Fibroblast of pulmonary artery (primary cell): ENCODE measurements around the gene FIBCD1.
"Not testable (repeated sequence)": the region's sequence is repeated elsewhere in the genome, so short reads cannot be mapped to it uniquely, and the experiment has no call there.

Experiments used
- DNase-seq: peaks from one replicate; pipeline ENCODE4 v3.0.0-alpha.2; 2010; ENCODE audit warnings: low read depth
- H3K4me3 ChIP-seq: replicated peaks from 2 replicates; pipeline ENCODE4 v1.5.1; 2011; ENCODE audit warnings: low read depth, mild to moderate bottlenecking, control low read depth, low read length, moderate library complexity
- CTCF ChIP-seq: IDR thresholded peaks from 2 replicates; pipeline ENCODE4 v1.5.1; 2011; ENCODE audit warnings: mild to moderate bottlenecking, control low read depth, low read length, inconsistent platforms; ENCODE audit errors: missing control alignments

FIBCD1 gene

GRCh38 chr9:130960522-130961378 lies 21.7 kb upstream of the FIBCD1 start:
- DNase-seq, result no peak
- TF ChIP-seq CTCF, result no peak
- H3K4me3 ChIP-seq, result no peak overlapping the region

DNA sequence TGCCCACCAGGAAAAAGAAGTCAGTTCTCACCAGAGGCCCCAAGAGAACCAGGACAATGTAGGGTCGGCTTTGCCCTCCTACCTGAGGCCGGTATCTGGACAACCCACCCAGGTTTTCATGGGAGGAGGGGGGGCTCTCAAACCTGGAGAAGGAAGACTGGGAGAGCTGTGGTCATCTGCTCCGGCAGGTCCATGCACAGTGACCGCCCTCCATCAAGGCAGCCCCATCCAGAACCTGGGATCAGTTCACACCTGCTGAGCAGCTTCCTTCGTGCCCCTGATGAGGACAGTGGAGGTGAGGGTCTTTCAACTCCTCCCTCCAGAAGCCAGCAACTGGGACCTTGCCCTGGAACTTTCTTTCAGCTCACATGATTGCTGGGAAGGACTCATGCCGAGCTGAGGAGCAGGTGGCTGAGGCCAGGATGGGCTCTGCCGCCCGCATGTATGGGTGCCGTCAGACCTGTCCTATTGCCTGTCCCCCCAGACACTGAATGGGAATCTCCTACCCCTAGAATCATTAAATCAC lies 20.8 kb upstream of the FIBCD1 start:
- TF ChIP-seq CTCF, result no peak
- no peak for DNase-seq
- no peak overlapping the region for H3K4me3 ChIP-seq

DNA sequence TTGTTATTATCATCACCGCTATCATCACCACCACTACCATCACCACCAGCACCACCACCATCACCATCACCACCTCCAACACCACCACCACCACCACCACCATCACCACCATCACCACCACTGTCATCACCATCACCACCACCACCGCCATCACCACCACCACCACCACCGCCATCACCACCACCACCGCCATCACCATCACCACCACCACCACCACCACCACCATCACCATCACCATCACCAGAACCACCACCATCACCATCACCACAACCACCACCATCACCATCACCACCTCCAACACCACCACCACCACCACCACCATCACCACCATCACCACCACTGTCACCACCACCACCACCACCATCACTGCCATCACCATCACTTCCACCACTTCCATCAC lies 19.5 kb upstream of the FIBCD1 start:
- not testable (repeated sequence) for H3K4me3 ChIP-seq, DNase-seq

- no peak for DNase-seq
- no peak overlapping the region for H3K4me3 ChIP-seq
- no peak for TF ChIP-seq CTCF
Measured at GRCh38 chr9:130957451-130958203, 18.6 kb upstream of the FIBCD1 start.

DNA sequence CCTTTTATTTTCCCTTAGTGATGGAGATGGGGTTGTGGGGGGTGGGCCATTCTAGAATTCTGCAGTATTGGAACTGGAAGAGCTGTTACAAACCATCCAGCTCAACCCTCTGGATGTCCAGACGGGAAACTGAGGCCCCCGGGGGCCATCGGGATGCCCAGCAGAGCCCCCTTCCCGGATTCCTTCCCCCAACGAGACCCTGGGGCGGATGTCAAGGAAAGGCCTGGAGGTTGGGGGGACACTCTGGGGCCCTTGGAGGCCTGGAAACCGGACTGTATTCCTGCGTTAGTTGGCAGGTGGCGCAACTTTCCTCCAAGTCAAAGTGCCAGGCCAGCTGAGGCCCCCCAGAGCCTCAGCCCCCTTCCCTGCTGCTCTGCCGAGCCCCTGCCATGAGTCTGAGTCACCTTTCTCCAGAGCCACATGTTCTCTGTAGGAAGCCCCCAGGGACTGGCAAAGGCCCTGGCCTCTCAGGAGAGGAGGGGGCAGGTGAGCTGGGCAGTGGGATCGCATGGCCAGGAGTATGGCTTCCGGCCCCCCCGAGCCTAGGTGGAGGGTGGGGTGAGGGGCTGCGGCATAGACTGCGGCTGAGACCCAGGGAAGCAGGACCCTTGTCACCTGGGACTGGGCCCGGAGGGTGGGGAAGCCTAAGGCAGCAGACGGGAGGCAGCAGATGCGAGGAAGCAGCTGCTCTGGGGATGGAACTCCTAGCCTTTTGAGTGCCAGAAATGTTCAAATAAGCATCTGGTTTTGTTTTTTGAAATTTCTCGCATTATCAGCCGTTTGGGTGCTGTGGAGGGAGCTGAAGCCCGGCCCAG lies 17.8 kb upstream of the FIBCD1 start:
- TF ChIP-seq CTCF, result no peak
- no peak for DNase-seq
- H3K4me3 ChIP-seq, result no peak overlapping the region

DNA sequence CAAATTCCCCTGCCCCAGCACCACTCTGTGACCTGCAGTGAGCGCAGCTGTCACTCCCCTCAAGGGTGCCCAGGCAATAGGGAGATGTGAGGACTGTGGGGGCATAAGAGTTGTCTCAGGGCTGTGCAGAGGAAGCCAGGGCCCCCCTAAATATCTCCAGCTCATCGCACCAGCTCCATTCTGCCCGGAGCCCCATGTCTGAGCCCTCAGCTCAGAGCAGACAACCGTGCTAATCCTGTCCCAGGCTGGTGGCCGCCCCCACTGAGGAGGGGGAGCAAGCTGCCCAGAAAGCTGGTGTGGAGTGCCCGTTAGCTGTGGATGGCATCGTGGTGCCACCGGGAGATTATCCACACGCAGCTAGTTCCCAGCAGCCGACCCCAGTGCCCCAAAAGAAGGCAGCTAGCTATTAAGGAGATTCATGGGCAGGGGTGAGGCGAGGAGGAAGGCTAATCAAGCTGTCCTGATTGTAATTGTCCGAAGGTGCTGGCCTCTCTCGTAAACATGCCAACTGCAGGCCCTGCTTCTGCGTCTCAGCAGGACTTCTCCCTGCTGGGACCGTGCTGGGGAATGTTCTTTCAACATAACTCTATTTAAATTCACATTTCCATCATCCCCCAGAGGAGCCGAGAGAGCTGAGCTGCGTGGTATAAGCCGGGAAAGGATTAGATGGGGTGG lies 17.0 kb upstream of the FIBCD1 start:
- no peak for DNase-seq
- no peak overlapping the region for H3K4me3 ChIP-seq
- no peak for TF ChIP-seq CTCF

DNA sequence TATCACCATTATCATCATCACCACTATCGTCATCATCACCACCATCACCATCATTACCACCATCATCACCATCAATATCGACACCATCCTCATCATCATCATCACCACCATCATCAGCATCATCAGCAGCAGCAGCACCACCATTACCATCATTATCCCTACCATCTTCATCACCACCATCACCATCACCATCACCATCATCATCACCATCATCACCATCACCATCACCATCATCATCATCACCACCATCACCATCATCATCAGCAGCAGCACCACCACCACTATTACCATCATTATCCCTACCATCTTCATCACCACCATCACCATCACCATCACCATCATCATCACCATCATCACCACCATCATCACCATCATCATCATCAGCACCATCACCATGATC lies 15.9 kb upstream of the FIBCD1 start:
- H3K4me3 ChIP-seq, DNase-seq: not testable (repeated sequence)
